Loucy (cell line): Measurements from ENCODE around the gene IGF2BP3.

ENCODE experiments used
- H2AFZ ChIP-seq: fragments of 200-600 bp; sonication (generic); 2 replicates; pipeline ENCODE4 v1.6.0; 2016; ENCODE audit warnings: antibody characterized with exemption, mild to moderate bottlenecking, low read length, moderate library complexity
- H3F3A ChIP-seq: fragments of 200-600 bp; 2 replicates; pipeline ENCODE4 v1.6.0; 2016; ENCODE audit warnings: antibody characterized with exemption, low read depth, mild to moderate bottlenecking
- H3K27me3 ChIP-seq: fragments of 200-600 bp; sonication (generic); 2 replicates; pipeline ENCODE4 v1.6.1; 2014; ENCODE audit warnings: low read length, mild to moderate bottlenecking; ENCODE audit not compliant: insufficient read depth, poor library complexity, severe bottlenecking
- H3K36me3 ChIP-seq: fragments of 200-600 bp; sonication (generic); 2 replicates; pipeline ENCODE4 v1.6.1; 2016; ENCODE audit warnings: low read length; ENCODE audit not compliant: insufficient read depth
- H3K4me1 ChIP-seq: fragments of 200-600 bp; sonication (generic); 2 replicates; pipeline ENCODE4 v1.5.1; 2014; ENCODE audit warnings: low read length, mild to moderate bottlenecking; ENCODE audit not compliant: insufficient read depth, poor library complexity, severe bottlenecking
- H3K4me2 ChIP-seq: fragments of 200-600 bp; sonication (generic); 2 replicates; pipeline ENCODE4 v1.6.0; 2014; ENCODE audit warnings: antibody characterized with exemption, low read length, low read depth, mild to moderate bottlenecking; ENCODE audit not compliant: poor library complexity, severe bottlenecking
- H3K4me3 ChIP-seq: fragments of 200-600 bp; sonication (generic); 2 replicates; pipeline ENCODE4 v1.5.1; 2014; ENCODE audit warnings: low read length, mild to moderate bottlenecking, mixed read lengths; ENCODE audit not compliant: poor library complexity, severe bottlenecking
- H3K79me2 ChIP-seq: fragments of 200-600 bp; sonication (generic); 2 replicates; pipeline ENCODE4 v1.6.1; 2014; ENCODE audit warnings: low read length; ENCODE audit not compliant: insufficient read depth
- H3K9ac ChIP-seq: fragments of 200-600 bp; sonication (generic); 2 replicates; pipeline ENCODE4 v1.6.0; 2014; ENCODE audit warnings: mild to moderate bottlenecking, low read depth, low read length, moderate library complexity; ENCODE audit not compliant: poor library complexity, severe bottlenecking
- H3K9me2 ChIP-seq: fragments of 200-600 bp; sonication (generic); replicated peaks from 2 replicates; pipeline ENCODE4 v1.6.1; 2016; ENCODE audit warnings: low read depth, low read length, mixed read lengths
- H3K9me3 ChIP-seq: fragments of 200-600 bp; sonication (generic); 2 replicates; pipeline ENCODE4 v1.6.1; 2014; ENCODE audit warnings: mild to moderate bottlenecking, antibody characterized with exemption, low read length, low read depth; ENCODE audit not compliant: insufficient read depth
- H4K20me1 ChIP-seq: fragments of 200-600 bp; sonication (generic); 2 replicates; pipeline ENCODE4 v1.6.0; 2014; ENCODE audit warnings: antibody characterized with exemption, low read length, mild to moderate bottlenecking; ENCODE audit not compliant: insufficient read depth, poor library complexity, severe bottlenecking
- CTCF ChIP-seq: fragments of 200-600 bp; sonication (generic); conservative IDR thresholded peaks from 2 replicates; pipeline ENCODE4 v1.5.1; 2014; ENCODE audit warnings: mild to moderate bottlenecking, antibody characterized with exemption, low read length
- EZH2phosphoT487 ChIP-seq: fragments of 200-600 bp; IDR thresholded peaks from 2 replicates; pipeline ENCODE4 v1.6.1; 2018; ENCODE audit warnings: antibody characterized with exemption, mild to moderate bottlenecking, moderate library complexity, borderline replicate concordance

Gene IGF2BP3

GRCh38 chr7:23426876-23427275, 43.4 kb downstream of the IGF2BP3 start:
- Histone ChIP-seq H3K9me2 (no peaks in the 10 kb centered on the region), H3K4me1 (no peaks in the 10 kb centered on the region), H3K4me3 (no peak overlapping the region), H3K27me3 (no peaks in the 10 kb centered on the region), H3F3A (no peaks in the 10 kb centered on the region), H3K9ac (no peak overlapping the region), H3K36me3 (no peaks in the 10 kb centered on the region), H3K79me2 (no peaks in the 10 kb centered on the region), H3K4me2 (no peak overlapping the region), H2AFZ (no peak overlapping the region), H3K9me3 (no peaks in the 10 kb centered on the region), H4K20me1 (no peaks in the 10 kb centered on the region)
- TF ChIP-seq EZH2phosphoT487 (no peak), CTCF (no peak)

GRCh38 chr7:23422909-23423308, 47.4 kb downstream of the IGF2BP3 start:
- no peaks in the 10 kb centered on the region for H3K36me3 ChIP-seq
- TF ChIP-seq CTCF (no peak), EZH2phosphoT487 (no peak)
- H3K79me2 ChIP-seq, result no peaks in the 10 kb centered on the region
- H3K9me2 ChIP-seq, result no peaks in the 10 kb centered on the region
- H3K9me3 ChIP-seq, result no peaks in the 10 kb centered on the region
- no peak overlapping the region for H2AFZ ChIP-seq
- H3K4me1 ChIP-seq, result no peaks in the 10 kb centered on the region
- H3K27me3 ChIP-seq, result no peaks in the 10 kb centered on the region
- H3K4me3 ChIP-seq, result no peak overlapping the region
- H4K20me1 ChIP-seq, result no peaks in the 10 kb centered on the region
- H3F3A ChIP-seq, result no peaks in the 10 kb centered on the region
- no peak overlapping the region for H3K4me2 ChIP-seq
- H3K9ac ChIP-seq, result no peak overlapping the region

DNA sequence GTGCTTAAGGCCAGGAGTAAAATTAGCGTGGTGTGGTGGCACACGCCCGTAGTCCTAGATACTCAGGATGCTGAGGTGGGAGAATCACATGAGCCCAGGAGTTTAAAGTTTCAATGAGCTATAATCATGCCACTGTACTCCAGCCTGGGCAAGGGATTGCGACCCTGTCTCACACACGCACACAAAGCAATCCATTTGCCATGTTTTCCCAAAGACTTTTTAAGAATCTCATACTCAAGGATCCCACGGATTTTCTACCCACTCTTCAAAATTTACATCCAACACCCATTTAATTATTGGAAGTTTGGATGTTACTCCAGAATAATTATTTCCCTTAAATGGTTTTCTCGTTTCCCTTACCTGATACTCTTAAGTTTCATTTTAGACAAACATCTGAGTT, 47.9 kb downstream of the IGF2BP3 start:
- Histone ChIP-seq H4K20me1 (no peaks in the 10 kb centered on the region), H3K9ac (no peak overlapping the region), H3K9me3 (no peaks in the 10 kb centered on the region), H3F3A (no peaks in the 10 kb centered on the region), H3K9me2 (no peaks in the 10 kb centered on the region), H3K79me2 (no peaks in the 10 kb centered on the region), H3K4me1 (no peaks in the 10 kb centered on the region), H2AFZ (no peak overlapping the region), H3K4me2 (no peak overlapping the region), H3K27me3 (no peaks in the 10 kb centered on the region), H3K36me3 (no peaks in the 10 kb centered on the region), H3K4me3 (no peak overlapping the region)
- no peak for TF ChIP-seq EZH2phosphoT487
- TF ChIP-seq CTCF, result no peak
